T-helper 22 cell (primary cell): ENCODE results near the gene DECR2.

Experiments used
- DNase-seq: peaks from one replicate; pipeline ENCODE4 v3.0.0-alpha.2; 2020; ENCODE audit warnings: low read depth

Gene DECR2

GRCh38 chr16:444027-444426, 42.3 kb downstream of the DECR2 start:
- DNase-seq: no peak

- no peak for DNase-seq
Measured at GRCh38 chr16:445566-445965, 43.9 kb downstream of the DECR2 start.

DNA sequence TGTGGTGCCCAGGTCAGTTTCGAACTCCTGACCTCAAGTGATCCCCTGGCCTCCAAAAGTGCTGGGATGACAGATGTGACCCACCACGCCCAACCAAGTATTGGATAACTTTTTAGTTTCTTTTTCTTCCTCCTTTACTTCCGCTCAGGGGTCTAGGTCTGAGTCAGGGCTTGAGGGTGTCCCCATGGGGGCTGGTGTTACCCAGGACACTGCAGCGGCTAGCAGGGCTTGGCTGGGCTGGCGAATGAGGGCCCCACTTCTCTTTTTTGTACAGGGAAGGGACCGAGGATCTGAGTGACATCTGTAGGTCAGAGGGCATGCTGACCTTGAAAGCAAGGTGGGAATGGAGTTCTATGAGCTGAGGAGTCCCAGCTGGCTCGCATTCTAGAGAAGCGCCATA, 48.7 kb downstream of the DECR2 start:
- DNase-seq: no peak

DNA sequence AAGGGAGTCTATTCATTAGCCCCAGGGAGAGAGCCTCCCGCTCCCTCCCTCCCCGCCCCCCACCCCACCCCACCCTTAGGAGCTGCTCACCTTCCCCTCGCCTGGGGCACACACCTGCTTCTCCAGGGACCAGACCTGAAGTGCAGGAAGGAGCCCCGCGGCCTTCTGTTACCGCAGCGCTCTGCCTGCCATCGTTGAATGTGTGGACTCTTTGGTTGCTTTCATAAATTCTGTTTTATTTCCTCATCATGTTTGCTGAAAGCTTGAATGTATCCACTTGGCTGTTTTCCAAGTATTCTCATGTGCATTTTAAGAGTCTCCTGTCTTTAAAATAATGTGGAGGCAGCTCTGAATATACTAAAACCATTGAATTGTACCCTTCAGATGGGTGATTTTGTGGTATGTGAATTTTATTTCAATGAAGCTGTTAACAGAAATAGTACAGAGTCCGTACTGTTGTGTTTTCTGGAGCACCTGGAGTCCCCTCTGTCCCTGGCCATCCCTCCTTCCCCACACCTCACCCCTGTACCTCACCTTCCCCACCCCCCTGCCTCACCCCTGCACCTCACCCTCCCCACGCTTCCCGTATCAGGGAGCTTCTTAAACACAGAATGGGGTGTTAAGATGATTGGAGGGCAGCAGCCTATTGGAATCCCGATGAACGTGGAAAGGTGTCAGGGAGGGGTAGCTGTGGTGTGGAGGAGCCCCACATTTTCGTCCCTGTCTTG, 49.3 kb downstream of the DECR2 start:
- DNase-seq: no peak

DNA sequence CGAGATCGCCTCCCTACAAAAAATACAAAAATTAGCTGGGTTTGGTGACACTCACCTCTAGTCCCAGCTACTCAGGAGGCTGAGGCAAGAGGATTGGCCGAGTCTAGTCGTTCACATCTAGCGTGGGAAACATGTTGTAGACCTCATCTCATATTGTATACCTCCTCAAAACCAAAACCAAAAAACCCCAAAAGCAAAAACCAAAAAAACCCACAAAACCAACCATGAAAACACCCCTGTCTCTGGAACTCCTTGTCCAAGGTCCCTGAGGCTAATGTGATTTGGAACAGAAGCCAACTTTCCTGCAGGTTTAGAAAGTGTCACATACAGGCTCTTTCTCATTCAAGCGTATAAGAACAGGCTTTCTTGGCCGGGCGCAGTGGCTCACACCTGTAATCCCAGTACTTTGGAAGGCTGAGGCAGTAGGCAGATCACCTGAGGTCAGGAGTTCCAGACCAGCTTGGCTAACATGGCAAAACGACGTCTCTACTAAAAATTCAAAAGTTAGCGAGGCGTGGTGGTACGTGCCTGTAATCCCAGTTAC, 52.8 kb downstream of the DECR2 start:
- no peak for DNase-seq

DNA sequence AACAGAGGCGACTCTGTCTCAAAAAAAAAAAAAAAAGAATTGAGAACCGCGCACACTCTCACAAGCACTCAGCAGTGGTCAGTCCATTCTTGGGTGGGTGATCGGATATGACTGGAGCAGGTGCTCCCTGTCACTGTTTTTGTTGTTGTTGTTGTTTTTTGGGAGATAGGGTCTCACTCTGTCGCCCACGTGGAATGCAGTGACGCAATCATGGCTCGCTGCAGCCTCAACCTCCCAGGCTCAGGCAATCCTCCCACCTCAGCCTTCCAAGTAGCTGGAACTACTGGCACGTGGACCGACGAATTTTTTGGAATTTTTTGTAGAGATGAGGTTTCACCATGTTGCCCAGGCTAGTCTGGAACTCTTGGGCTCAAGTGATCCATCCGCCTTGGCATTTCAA, 53.8 kb downstream of the DECR2 start:
- no peak for DNase-seq

DNA sequence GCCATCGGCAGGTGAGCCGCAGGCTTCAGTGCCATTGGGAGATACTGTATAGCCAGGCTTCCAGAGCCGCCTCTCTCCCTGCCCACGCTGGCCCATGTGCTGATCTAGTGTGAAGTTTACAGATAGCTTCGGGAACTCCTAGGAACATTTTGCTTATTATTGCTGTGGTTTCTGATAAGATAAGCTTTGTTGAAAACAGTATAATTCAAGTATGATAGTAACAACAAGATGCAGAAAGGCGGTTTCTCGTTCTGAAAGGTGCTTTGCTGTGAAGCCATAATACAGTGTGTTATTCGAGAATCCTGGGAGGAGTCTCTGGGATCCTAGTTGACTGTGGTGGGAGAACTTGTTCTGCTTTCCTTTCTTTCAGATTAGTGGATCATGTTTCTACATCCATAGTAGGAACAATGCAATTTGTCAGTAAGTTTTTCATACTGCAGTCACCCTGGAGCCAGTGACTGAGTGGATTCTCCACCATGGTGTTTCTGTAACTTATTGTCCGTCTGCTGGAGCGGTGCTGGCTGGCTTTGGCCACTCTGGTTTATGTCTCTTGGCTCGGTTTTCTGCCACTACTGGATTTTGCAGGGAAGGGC, 55.3 kb downstream of the DECR2 start:
- no peak for DNase-seq

DNA sequence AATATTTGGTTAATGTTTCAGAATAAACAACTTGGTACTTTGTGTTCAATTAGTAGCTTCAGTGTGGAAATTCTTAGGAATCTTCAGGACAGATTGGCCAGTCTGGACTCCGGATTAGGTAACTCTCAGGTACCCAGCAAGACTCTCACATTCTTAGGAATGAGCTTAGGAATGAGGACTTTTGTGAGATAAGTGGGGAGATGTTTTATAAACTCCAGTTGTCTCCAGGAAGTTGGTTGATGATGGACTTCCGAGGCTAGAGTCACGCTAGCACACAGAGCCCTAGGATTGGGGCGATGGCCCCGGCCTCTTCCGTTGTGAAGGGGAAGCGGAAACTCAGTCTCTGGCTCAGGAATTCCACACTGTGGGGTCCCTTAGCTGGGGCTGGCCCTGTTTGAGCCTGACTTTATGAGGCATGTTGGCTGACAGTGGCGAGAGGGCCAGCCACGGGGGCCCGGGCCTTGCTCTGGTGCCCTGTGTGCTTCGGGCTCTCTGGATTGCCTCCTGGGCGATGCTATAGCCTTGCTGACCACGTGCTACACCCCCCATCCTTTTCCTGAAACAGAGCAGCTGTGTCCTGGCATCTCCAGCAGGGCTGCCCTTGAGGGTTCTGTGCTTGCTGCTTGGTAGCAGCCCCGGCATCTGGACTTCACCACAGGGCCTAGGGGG, 56.2 kb downstream of the DECR2 start:
- no peak for DNase-seq

GRCh38 chr16:459761-460160, 58.1 kb downstream of the DECR2 start:
- DNase-seq: no peak

GRCh38 chr16:460787-461186, 59.1 kb downstream of the DECR2 start:
- DNase-seq: no peak
